ENCODE data around the gene OSM. TPM values are rescaled to one million over a fixed set of nuclear protein-coding genes. Genes with fewer than 3 reads are reported as not detected.

Gene OSM
- total and polyA plus RNA-seq, 2 experiments from 2014 or later, result not detected

- TF ChIP-seq, protein P1, sequence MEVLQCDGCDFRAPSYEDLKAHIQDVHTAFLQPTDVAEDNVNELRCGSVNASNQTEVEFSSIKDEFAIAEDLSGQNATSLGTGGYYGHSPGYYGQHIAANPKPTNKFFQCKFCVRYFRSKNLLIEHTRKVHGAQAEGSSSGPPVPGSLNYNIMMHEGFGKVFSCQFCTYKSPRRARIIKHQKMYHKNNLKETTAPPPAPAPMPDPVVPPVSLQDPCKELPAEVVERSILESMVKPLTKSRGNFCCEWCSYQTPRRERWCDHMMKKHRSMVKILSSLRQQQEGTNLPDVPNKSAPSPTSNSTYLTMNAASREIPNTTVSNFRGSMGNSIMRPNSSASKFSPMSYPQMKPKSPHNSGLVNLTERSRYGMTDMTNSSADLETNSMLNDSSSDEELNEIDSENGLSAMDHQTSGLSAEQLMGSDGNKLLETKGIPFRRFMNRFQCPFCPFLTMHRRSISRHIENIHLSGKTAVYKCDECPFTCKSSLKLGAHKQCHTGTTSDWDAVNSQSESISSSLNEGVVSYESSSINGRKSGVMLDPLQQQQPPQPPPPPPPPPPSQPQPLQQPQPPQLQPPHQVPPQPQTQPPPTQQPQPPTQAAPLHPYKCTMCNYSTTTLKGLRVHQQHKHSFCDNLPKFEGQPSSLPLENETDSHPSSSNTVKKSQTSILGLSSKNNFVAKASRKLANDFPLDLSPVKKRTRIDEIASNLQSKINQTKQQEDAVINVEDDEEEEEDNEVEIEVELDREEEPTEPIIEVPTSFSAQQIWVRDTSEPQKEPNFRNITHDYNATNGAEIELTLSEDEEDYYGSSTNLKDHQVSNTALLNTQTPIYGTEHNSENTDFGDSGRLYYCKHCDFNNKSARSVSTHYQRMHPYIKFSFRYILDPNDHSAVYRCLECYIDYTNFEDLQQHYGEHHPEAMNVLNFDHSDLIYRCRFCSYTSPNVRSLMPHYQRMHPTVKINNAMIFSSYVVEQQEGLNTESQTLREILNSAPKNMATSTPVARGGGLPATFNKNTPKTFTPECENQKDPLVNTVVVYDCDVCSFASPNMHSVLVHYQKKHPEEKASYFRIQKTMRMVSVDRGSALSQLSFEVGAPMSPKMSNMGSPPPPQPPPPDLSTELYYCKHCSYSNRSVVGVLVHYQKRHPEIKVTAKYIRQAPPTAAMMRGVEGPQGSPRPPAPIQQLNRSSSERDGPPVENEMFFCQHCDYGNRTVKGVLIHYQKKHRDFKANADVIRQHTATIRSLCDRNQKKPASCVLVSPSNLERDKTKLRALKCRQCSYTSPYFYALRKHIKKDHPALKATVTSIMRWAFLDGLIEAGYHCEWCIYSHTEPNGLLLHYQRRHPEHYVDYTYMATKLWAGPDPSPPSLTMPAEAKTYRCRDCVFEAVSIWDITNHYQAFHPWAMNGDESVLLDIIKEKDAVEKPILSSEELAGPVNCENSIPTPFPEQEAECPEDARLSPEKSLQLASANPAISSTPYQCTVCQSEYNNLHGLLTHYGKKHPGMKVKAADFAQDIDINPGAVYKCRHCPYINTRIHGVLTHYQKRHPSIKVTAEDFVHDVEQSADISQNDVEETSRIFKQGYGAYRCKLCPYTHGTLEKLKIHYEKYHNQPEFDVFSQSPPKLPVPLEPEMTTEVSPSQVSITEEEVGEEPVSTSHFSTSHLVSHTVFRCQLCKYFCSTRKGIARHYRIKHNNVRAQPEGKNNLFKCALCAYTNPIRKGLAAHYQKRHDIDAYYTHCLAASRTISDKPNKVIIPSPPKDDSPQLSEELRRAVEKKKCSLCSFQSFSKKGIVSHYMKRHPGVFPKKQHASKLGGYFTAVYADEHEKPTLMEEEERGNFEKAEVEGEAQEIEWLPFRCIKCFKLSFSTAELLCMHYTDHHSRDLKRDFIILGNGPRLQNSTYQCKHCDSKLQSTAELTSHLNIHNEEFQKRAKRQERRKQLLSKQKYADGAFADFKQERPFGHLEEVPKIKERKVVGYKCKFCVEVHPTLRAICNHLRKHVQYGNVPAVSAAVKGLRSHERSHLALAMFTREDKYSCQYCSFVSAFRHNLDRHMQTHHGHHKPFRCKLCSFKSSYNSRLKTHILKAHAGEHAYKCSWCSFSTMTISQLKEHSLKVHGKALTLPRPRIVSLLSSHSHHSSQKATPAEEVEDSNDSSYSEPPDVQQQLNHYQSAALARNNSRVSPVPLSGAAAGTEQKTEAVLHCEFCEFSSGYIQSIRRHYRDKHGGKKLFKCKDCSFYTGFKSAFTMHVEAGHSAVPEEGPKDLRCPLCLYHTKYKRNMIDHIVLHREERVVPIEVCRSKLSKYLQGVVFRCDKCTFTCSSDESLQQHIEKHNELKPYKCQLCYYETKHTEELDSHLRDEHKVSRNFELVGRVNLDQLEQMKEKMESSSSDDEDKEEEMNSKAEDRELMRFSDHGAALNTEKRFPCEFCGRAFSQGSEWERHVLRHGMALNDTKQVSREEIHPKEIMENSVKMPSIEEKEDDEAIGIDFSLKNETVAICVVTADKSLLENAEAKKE (CRISPR knock-in tag; IDR thresholded peaks at IDR 0.05), result no peak
- TF ChIP-seq NANOG (IDR thresholded peaks at IDR 0.05; ENCODE audit: borderline replicate concordance) (no peak), ZNF331 (CRISPR knock-in tag; IDR thresholded peaks at IDR 0.05; ENCODE audit: low read depth) (no peak), CREB1 (CRISPR knock-in tag; IDR thresholded peaks at IDR 0.05; ENCODE audit: low read depth) (no peak), ZNF114 (CRISPR knock-in tag; IDR thresholded peaks at IDR 0.05) (no peak), EZH2 (IDR thresholded peaks at IDR 0.05; ENCODE audit: low read depth, unreplicated experiment) (no peak)
Measured at GRCh38 chr22:30314915-30315314, 48.3 kb upstream of the OSM start (continued).

DNA sequence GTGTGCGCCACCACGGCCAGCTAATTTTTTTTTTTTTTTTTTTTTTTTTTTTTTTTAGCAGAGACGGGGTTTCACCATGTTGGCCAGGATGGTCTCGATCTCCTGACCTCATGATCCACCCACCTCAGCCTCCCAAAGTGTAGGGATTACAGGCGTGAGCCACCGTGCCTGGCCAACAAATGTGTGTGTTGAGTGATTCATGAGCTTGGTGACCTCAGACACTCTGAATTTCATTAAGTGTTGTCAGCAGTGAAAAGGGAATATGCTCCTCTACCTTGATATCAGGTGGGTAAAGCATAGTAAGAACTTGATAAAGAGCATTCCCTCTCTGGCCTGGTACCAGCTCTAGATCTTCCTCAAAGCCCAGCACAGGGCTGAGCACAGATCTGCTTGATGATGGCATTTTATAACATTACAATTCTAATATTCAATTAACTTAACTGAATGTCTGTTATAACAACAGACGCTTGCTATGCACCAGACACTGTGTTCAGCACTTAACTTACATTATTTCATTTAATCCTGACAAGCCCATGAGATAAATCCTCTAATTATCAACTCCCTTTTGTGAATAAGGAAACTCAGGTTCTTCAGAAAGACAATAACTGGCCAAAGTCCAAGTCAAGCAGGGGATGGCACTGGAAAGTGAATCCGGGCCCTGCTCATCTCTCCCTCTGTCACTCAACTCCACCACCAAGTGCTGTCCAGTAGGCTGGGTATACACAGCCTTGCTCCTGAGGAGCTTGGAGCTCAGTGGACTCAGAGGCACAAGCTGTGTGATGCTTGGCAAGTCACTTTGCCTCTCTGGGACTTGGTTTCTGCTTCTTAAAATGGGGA lies 47.1 kb upstream of the OSM start:
- H3K4me1 ChIP-seq (ENCODE audit: insufficient read depth), result peaks cover 4% of the 10 kb centered on the region; the same call in 1 of the 2 replicates
- H3K79me2 ChIP-seq (replicated peaks; ENCODE audit: insufficient read depth), result no peaks in the 10 kb centered on the region
- ATAC-seq, result no peak
- no peak overlapping the region for H3K4me3 ChIP-seq
- peaks cover 3% of the 10 kb centered on the region; the same call in 1 of the 2 replicates for H4K20me1 ChIP-seq (replicated peaks; ENCODE audit: insufficient read depth)
- H2AFZ ChIP-seq, result no peak overlapping the region
- H3K9me2 ChIP-seq (ENCODE audit: insufficient read depth), result no peaks in the 10 kb centered on the region
- Mint-ChIP-seq H3K9me3 (no peaks in the 10 kb centered on the region), H3K27ac (no peak overlapping the region), H3K4me3 (no peak overlapping the region), H3K36me3 (ENCODE audit: low read depth) (no peaks in the 10 kb centered on the region), H3K27me3 (ENCODE audit: insufficient read depth, low read depth, poor library complexity) (peaks cover 3% of the 10 kb centered on the region), H3K4me1 (peaks cover 11% of the 10 kb centered on the region)
- DNase-seq (ENCODE audit: low spot score), result no peak
- no peak overlapping the region for H3K4me2 ChIP-seq
- H3K36me3 ChIP-seq (ENCODE audit: insufficient read depth), result no peaks in the 10 kb centered on the region
- H3K27ac ChIP-seq (ENCODE audit: low read depth), result no peak overlapping the region
- H3F3A ChIP-seq (replicated peaks; ENCODE audit: low read depth), result no peaks in the 10 kb centered on the region
- H3K27me3 ChIP-seq (ENCODE audit: insufficient read depth), result no peaks in the 10 kb centered on the region
- no peak for TF ChIP-seq STAT1 (IDR thresholded peaks at IDR 0.05; ENCODE audit: unreplicated experiment)
- TF ChIP-seq JUNB (IDR thresholded peaks at IDR 0.05; ENCODE audit: unreplicated experiment), result no peak
- TF ChIP-seq, protein P2, sequence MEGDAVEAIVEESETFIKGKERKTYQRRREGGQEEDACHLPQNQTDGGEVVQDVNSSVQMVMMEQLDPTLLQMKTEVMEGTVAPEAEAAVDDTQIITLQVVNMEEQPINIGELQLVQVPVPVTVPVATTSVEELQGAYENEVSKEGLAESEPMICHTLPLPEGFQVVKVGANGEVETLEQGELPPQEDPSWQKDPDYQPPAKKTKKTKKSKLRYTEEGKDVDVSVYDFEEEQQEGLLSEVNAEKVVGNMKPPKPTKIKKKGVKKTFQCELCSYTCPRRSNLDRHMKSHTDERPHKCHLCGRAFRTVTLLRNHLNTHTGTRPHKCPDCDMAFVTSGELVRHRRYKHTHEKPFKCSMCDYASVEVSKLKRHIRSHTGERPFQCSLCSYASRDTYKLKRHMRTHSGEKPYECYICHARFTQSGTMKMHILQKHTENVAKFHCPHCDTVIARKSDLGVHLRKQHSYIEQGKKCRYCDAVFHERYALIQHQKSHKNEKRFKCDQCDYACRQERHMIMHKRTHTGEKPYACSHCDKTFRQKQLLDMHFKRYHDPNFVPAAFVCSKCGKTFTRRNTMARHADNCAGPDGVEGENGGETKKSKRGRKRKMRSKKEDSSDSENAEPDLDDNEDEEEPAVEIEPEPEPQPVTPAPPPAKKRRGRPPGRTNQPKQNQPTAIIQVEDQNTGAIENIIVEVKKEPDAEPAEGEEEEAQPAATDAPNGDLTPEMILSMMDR (conservative IDR thresholded peaks at IDR 0.05; ENCODE audit: low read depth in 2 of 2), result no peak

All from GM23338 (cell line).